Hepatocyte (in vitro differentiated cells): ENCODE measurements around the gene RFTN1.

Experiments
- EZH2 ChIP-seq: fragments of 200-600 bp; sonication (generic); IDR thresholded peaks from 2 replicates; pipeline ENCODE4 v1.6.1; 2016; ENCODE audit warnings: antibody characterized with exemption, mild to moderate bottlenecking, borderline replicate concordance
- TF ChIP-seq, protein P1 (sequence below): fragments of 200-600 bp; sonication (generic); IDR thresholded peaks from 2 replicates; pipeline ENCODE4 v1.5.1; 2016; ENCODE audit warnings: antibody characterized with exemption, mild to moderate bottlenecking; ENCODE audit not compliant: poor library complexity

DNA sequence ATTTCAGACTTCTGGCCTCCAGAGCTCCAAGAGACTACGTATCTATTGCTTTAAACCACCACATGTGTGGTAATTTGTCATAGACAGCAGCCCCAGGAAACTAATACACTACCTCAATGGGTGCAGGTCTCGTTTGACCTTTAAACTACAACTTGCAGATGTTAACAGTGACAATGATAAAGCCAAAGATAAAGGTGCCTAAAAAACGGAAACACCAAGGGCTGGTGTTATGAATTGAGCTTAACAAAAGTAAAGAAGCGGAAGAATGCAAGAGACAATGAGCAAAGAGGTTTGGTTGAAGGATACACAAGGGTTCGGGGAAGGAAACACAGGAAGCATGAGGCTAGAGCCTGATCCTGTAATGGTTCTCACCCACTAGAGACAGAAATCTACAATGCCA lies 50.8 kb downstream of the RFTN1 start:
- TF ChIP-seq EZH2: no peak
- TF ChIP-seq, protein P1, sequence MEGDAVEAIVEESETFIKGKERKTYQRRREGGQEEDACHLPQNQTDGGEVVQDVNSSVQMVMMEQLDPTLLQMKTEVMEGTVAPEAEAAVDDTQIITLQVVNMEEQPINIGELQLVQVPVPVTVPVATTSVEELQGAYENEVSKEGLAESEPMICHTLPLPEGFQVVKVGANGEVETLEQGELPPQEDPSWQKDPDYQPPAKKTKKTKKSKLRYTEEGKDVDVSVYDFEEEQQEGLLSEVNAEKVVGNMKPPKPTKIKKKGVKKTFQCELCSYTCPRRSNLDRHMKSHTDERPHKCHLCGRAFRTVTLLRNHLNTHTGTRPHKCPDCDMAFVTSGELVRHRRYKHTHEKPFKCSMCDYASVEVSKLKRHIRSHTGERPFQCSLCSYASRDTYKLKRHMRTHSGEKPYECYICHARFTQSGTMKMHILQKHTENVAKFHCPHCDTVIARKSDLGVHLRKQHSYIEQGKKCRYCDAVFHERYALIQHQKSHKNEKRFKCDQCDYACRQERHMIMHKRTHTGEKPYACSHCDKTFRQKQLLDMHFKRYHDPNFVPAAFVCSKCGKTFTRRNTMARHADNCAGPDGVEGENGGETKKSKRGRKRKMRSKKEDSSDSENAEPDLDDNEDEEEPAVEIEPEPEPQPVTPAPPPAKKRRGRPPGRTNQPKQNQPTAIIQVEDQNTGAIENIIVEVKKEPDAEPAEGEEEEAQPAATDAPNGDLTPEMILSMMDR: no peak
